HG03159 (cell line): Measurements from ENCODE around the gene ALPL.
"Not testable (repeated sequence)": the region's sequence is repeated elsewhere in the genome, so short reads cannot be mapped to it uniquely, and the experiment has no call there.

ENCODE experiments used
- ATAC-seq: cut with Tn5 transposase; IDR thresholded peaks from one replicate; pipeline ENCODE4 v1.9.1; 2021; ENCODE audit warnings: mild to moderate bottlenecking, moderate library complexity; ENCODE audit not compliant: unreplicated experiment

The ALPL gene

DNA sequence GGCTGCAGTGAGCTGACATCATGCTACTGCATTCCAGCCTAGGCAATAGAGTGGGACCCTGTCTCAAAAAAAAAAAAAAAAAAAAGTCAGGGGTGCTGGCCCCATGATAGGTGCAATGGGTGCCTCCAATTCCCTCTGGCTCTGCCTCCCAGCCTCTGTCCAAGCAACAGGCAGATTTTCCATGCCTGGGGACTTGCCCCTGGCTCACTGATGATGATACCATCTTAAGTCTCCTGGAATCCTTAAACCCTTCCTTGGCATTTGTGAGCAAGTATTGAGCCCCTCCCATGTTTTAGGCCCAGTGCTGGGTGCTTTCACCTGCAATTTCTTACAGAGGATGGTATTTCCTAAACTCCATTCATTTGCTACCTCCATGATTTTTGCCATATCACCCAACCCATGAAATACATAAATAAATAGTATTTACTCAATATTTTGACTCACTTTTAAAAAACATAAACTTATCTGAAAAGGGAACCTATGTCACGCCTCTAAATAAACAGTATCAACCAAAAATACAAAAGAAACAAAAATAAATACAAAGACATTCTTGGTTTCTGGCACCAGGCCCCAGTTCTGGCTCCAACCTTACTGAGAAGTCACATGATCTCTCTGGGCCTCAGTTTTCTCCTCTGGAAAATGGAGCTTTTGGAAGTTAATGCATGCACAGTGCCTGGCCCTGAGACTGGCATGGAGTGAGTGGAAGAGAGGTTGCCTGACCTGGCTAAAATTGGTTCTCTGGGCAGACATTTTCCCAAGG lies 1.5 kb upstream of the ALPL start:
- no peak for ATAC-seq

DNA sequence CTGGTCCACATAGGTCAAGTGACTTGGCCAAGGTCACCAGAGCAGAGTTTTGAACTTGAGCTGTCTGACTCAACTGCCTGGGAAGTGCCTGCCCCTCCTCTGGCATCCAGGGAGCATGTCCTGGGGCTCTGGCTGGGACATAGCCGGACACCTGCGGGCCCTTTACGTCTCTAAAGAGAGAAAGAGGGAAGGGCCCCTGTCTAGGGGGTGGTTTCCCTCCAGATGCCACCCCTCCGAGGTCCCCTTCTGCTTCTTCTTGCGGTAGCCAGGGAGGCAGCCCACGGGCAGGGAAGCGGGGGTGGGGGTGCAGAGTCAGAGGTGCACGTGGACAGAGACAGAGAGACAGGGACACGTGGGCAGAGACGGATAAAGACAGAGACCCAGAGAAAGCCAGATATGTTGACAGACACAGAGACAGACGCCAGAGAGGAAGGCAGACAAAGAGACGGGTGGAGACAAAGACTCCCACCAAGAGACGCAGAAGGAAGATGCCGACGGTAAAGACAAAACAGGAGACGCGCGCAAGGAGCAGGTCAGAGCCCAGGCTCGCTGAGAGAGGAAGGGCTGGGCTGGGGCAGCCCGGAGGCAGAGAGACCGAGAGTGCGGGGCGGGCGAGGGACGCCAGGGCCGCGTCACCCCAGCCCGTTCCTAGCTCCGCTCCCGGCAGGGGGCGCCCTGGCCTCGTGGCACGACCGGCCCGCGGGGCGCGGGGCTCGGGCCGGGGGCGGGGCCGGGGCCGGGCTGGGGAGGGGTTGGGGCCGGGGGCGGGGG lies 458 bp upstream of the ALPL start:
- peak; percentile 45 for ATAC-seq

DNA sequence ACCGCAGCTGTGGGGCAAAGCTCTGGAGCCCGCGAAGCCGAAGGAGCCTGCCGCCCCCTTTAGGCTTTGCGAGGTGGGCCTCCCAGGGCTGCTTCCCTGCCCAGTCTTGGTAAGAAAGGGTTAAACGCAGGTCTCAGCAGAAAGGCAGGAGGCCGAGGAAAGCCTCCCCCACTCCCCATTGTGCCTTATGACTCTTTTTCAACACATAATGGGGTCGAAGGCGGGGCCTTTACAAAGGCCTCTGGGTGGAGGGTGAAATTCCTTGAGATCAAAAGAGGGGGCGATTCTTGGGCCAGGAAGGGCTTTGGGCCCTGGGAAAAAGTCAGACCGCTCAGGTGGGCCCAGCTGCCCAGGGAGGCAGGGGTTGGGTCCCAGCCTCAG lies 880 bp downstream of the ALPL start:
- ATAC-seq = no peak

DNA sequence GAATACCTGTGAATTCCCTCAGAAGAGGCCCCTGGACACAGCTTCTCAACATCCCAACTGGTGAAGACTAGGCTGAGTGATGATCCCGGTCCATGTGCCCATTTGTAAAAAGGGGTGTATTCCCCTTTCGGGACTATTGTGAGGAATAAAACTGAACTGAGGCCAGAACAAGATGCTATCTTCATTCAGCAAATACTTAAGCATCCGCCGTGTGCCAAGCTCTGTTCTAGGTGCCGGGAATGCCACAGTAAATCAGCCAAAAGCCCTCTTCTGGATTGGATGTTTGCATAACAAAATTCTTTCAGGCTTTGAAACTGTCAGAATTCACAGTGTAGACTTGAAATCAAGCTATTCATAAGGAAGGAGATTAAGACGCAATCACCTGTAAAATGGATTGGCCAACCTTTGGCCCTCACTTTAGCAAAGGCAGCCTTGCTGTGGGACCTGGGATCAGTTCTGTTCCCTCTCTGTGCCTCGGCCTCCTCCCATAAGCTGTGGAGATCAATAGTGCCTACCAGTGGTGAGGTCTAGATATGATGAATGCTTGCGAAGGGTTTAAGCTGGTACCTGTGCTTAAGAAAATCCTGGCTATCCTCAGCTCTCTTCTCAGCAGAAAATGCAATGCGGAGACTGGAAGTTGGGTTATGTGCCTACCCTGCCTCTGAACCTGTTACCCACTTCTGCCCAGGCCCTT lies 1.8 kb downstream of the ALPL start:
- ATAC-seq = no peak

DNA sequence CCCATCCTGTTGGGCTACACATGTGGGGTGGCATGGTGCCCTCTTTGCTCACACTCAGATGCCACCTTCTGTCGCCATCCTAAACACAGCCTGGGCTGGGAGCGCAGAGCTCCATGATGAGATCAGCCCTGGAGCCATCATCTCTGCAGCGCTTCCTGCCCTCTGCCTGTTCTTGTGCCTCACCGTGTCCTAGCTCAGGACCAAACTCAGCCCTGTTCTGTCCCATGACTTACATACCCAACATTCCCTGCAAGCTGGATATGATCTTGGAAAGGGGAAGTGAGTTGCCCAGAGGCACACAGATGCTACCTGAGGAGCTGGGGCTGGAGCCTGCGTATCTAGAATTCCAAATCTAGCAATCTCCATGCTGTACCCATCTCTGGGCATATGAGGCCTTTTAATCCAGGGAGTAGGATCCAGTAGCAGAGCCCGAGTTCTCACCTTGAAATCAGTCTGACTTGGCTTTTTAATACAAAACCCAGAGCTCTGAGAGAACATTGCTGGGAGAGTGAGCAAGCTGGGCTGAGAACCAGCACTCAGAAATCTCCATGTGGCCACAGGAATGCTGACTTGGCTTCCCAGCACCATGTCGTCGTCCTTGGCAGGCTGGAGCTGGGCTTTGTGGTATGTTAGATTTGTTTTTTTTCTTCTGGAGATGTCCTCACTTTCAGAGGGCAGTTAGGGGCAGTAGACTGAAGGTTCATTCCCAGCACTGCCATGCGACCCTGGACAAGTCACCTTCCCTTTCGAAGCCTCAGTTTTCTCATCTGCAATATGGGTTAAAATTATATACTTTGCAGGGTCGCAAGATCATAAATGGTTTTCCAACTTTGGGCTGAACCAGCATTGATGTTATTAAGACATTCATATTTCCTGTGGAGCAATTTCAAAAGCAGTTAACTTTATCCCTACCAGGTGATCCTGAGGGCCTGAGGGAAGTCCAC lies 2.6 kb downstream of the ALPL start:
- ATAC-seq = no peak

DNA sequence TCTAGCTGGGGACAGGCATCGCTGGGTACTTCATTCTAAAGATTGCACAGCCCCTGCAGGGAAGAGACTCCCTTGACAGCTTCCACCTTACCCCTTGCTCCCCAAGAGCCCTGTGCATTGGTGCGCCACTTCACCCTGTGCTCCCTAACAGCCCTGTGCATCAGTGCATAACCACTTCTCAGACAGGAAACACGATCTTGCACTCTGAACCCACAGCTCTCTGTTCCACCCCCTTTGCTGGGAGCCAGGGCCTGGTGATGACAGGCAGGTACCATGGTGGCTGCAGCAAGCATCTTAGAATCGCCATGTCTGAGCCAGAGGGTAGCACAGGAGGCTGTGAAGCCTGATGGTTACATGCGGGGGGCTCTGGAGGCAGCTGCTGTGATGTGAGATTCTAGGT lies 5.0 kb downstream of the ALPL start:
- ATAC-seq = no peak

DNA sequence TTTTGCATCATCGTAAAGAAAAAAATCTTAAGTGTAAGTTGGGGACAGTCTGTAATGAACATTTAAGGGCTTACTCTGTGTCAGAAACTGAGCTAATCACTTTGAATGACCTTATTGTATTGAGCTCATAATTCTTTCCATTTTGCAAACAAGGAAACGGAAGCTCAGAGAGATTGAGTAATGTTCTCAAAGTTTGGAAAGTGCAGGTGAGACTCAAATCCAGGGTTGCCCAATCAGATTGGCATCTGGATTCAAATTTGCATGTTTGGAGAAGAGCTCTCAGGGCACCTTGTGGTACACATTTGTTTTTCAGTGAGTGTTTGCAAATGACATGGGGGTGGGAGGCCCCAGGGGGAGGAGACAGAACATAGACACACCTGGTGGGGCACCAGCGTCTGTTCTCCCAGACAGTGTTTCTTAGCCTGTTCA lies 8.0 kb downstream of the ALPL start:
- no peak for ATAC-seq

DNA sequence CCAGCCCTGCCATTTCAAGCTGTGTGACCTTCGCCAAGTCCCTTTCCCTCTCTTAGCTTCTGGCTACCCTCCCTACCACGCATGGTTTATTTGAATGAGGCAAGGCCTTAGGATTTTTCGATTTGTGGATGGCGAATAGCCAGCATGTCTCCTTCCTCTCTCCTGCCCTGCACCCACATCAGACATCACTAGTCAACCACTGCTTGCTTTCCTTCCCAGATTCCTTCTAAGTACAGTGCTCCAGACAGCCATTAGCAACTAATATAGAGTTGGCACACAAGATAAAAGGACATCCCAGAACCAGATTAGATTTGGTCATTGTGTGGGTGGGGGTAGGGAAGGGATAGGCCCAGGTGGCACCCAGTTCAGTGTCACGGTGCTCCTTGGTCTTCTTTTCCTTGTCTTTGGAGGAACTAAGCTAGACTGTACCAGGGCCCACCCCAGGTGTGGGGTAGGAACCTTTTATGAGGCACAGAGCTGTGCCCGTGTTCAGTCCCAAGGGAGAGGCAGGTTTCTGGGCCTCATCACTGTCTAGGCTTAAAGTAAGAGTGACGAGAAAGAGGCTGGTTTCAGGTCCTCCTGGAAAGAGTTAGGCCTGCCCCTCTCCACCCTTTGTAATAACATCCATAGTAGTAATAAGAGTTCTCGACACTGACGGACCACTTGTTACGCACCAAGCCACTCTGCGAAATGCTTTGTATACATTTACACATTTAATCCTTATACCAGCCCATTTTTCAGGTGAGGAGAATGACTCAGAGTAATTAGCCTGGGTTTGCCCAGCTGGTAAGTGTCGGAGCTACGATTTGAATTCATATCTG lies 8.6 kb downstream of the ALPL start:
- ATAC-seq = no peak

DNA sequence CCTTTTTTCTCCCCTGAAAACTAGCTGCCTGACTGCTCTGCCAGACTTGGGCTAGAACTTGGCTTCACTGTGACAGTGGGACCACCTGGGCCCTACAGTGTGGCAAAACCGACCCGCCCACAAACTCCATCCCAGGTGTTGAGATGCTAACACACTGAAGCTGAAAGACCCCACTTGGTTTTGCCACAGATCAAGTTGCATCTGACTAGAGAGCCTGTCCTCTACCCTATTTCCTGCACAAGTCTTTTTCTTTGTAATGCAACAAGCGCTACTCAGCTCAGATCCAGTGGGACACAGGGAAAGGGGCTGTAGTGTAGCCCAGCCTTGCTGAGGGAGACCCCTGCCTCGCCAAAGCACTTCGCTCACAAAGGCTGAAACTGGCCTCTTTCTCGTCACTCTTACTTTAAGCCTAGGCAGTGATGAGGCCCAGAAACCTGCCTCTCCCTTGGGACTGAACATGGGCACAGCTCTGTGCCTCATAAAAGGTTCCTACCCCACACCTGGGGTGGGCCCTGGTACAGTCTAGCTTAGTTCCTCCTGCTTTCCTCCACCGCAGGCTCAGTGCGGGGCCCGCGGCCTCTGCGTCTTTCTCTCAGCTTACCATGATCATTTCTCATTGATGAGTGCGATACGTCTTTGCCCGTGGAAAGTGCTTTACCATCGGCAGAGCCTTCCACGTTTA lies 9.7 kb downstream of the ALPL start:
- no peak for ATAC-seq

DNA sequence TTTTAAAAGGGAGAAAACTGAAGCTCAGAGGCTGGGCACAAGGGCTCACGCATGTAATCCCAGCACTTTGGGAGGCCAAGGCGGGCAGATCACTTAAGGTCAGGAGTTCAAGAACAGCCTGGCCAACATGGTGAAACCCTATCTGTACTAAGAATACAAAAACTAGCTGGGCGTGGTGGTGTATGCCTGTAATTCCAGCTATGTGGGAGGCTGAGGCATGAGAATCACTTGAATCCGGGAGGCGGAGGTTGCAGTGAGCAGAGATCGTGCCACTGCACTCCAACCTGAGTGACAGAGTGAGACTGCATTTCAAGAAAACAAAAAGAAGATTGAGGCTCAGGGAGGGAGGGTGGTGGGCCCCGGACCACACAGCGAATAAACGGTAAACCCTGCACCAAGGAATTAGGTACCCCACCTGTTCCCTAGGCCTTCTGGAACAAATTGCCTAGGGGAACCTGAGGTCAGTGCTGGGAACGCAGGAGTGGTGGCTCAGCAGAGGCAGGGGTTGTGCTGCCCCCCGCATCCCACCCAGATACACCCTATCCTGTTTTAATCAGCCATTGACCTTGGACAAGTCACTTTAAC lies 10.4 kb downstream of the ALPL start:
- not testable (repeated sequence) for ATAC-seq

DNA sequence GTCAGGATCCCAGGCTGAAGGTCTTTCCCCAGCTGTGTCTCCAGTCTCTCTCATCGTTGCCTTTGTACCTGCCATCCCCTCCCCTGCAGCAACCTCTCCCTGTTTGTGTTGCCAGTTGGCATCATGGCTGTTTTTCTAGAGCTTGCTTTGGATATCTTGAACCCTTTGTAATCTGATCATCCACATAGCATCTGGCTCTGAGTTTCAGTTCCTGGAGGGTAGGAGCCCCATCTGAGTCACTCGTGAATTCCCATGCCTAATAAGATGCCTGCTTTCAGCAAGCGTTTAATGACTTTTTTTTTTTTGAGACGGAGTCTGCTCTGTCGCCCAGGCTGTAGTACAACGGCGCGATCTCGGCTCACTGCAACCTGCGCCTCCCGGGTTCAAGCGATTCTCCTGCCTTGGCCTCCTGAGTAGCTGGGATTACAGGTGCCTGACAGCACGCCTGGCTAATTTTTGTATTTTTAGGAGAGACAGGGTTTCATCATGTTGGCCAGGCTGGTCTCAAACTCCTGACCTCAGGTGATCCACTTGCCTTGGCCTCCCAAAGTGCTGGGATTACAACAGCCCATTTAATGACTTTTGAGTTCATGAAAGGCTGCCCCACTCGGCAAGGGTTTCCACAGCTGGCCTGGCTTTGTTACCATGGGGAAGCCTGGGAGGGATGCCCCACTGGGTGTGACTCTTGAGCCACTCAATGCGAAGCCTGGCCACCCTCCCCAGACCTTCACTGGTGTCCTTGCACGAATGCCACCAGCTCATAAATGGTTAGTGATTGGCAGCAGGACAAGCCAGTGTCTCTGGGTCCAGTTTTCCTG lies 11.9 kb downstream of the ALPL start:
- ATAC-seq = no peak

DNA sequence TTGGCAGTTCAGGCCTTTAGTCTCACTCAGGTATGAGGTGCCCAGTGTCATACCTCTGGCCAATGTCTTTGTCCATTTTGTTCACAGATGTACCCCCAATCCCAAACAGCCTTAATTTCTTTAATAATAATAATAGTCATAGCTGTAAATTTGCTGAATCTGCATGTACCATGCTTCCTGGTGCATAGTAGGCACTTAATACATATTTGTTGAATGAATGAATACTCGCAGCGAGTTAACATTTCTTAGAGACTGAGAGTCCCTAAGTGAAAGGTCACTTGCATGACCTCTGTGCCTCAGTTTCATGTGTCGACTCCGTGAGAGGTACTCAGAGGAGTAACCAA lies 12.5 kb downstream of the ALPL start:
- ATAC-seq = no peak

DNA sequence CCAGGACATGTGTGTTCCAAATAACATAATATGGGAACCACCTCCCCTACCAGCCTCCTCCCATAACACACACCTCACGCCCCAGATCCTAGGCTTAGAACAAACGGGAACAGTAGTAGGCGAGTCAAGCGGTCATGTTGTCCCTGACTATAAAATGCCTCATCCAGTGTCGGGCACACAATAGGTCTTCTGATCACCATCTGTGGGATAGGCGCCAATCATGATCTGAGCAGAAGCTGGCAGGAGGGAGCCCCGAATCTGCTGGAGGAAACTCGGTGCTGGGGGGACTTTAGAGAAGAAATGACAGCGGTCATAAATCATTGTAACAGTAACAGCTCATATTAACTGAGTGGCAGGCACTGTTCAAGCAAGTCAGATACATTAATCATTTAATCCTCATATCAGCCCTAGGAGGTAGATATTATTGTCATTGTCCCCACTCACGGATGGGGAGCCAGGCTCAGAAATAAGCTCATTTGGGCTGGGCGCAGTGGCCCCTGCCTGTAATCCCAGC lies 13.4 kb downstream of the ALPL start:
- ATAC-seq = no peak

DNA sequence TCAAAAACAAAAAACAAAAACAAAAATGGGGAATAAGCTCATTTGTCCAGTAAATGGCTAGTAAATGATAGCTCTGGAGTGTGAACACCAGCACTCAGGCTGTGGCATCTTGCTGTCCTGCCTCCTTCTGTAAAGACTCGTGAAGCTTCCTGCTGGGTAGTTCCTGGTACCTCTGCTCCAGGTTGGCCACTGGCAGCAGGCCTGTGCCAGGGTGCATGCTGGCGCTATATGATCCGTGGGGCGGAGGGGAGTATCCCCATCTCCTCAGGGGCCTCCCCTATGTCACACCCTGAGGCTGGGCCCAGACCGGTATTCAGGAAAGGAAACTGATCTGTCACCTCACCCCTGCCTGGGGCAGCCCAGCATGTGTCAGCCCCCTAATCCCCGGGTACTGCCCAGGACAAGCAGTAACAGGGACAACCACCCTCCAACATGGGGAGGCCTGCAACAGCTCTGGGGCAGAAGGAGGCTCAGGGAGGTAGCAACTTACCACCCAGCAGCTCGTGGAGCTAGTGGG lies 14.1 kb downstream of the ALPL start:
- no peak for ATAC-seq

DNA sequence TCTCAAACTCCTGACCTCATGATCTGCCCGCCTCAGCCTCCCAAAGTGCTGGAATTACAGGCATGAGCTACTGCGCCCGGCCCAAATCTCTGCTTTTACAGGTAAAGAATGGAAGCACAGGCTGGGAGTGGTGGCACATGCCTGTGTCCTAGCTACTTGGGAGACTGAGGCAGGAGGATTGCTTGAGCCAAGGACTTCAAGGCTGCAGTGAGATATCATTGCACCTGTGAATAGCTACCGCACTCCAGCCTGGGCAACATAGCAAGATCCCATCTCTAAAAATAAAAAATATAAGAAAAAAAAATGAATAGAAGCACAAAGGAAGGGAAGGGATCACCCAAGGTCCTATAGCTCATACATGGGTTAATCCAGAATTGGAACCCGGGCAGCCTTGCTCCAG lies 15.0 kb downstream of the ALPL start:
- no peak for ATAC-seq

DNA sequence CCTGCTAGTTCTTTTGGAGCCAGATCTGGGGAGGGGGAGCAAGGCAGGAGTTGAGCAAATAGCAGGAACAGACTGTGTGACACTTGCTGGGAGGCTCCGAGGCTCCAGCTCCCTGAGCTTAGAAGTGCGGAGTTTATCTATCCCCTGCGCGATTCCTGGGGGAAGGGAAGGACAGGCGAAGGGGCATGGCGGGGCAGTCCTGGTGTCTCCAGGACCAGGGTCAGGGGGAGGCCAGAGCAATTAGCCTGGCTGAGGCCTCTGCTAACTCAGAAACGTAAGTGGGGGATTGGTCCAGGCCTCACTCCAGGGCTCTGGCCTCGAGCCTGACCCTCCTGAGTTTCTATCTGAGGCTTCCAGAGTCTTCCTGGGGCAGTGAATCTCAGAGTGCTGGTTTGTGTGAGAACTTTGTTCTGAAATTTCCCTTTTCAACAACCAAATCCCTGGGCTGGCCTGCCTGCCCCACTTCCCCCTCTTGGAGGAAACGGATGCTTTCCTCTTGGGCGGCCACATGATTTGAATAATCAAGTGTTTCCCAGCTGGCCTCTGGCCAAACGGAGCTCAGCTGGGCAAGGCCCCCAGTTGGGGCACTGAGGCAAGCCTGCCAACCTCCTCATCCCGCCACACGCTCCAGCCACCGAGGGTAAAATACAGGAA lies 15.6 kb downstream of the ALPL start:
- ATAC-seq = no peak

DNA sequence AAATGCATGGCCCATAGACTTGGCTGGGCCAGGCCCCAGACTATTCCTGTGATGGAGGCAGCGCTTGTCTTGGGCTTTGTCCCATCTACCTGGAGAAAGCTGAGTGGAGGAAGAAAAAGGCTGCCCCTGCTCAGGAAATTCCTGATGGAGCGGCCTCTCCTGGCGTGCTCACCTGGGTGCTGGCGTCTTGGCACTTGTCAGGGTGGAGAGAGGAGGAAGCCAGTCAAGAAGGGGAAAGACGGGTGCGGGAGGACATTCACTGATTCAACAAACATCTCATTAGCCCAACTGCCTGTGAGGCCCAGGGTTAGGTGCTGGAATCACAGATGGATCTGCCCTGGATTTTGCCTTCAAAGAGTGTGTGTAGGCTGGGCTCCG lies 16.1 kb downstream of the ALPL start:
- no peak for ATAC-seq
